GM12878 (cell line): ENCODE results near the gene CNKSR3. TPM values are rescaled to one million over a fixed set of nuclear protein-coding genes. Genes with fewer than 3 reads are reported as not detected.

ENCODE experiments used
- ATAC-seq: fragments of 200-7000 bp; cut with Tn5 transposase; 3 replicates; pipeline ENCODE4 v1.9.1; 2020; ENCODE audit warnings: mild to moderate bottlenecking, moderate library complexity
- BruUV-seq: library from RNA; stranded (reverse); fragments of 400-500 nt; replicated peaks from 2 replicates; lab custom pipeline; 2021; lab: Mats Ljungman, UMichigan
- CTCF ChIA-PET: fragments of 300-600 bp; sonication (Branson Sonifier 250); formaldehyde crosslinking; extraction: SDS; loops from one replicate; lab custom pipeline; 2021; ENCODE audit warnings: inconsistent platforms; lab: Yijun Ruan, JAX
- POLR2A ChIA-PET: fragments of 350-600 bp; formaldehyde crosslinking; extraction: SDS; loops from one replicate; lab custom pipeline; 2021; ENCODE audit warnings: inconsistent platforms; lab: Charles Lee
- RAD21 ChIA-PET: fragments of 300-600 bp; sonication (Branson Sonifier 250); formaldehyde crosslinking; loops from one replicate; lab custom pipeline; 2023; ENCODE audit warnings: antibody characterized with exemption; ENCODE audit not compliant: unreplicated experiment; lab: Charles Lee
- SMC1A ChIA-PET: fragments of 300-600 bp; sonication (Branson Sonifier 250); formaldehyde crosslinking; loops from one replicate; lab custom pipeline; 2023; ENCODE audit not compliant: unreplicated experiment, uncharacterized antibody; lab: Charles Lee
- DNase-seq: peaks from one replicate; pipeline ENCODE4 v3.0.0-alpha.2; 2011; ENCODE audit warnings: low read depth, low spot score
- FAIRE-seq: peaks from 3 replicates; lab custom pipeline; 2011; peaks lifted over from hg19 to GRCh38; lab: Jason Lieb, UNC
- H2AFZ ChIP-seq: 2 replicates; pipeline ENCODE4 v1.6.0; 2011; ENCODE audit warnings: low read depth, low read length, control low read depth; ENCODE audit not compliant: control insufficient read depth
- H3K27ac ChIP-seq: 2 replicates; pipeline ENCODE4 v1.5.1; 2011; ENCODE audit warnings: control low read depth; ENCODE audit not compliant: control insufficient read depth, insufficient read depth
- H3K27me3 ChIP-seq, 2 experiments: replicated peaks in 1 of 2; 2 replicates each; pipeline versions ENCODE4 v1.6.0 to v1.6.1; 2011; ENCODE audit warnings: low read length in 1 of 2; ENCODE audit not compliant: control insufficient read depth in 2 of 2, insufficient read depth in 2 of 2
- H3K36me3 ChIP-seq, 2 experiments: 2 replicates each; pipeline ENCODE4 v1.5.1; 2011; ENCODE audit warnings: low read length in 1 of 2; ENCODE audit not compliant: control insufficient read depth in 2 of 2, insufficient read depth in 2 of 2
- H3K4me1 ChIP-seq: 2 replicates; pipeline ENCODE4 v1.6.1; 2011; ENCODE audit warnings: mild to moderate bottlenecking, low read length, moderate library complexity, mixed read lengths; ENCODE audit not compliant: control insufficient read depth, insufficient read depth
- H3K4me2 ChIP-seq: 2 replicates; pipeline ENCODE4 v1.6.0; 2011; ENCODE audit warnings: control low read depth; ENCODE audit not compliant: control insufficient read depth, insufficient read depth
- H3K4me3 ChIP-seq: fragments of 200-600 bp; sonication (generic); 2 replicates; pipeline ENCODE4 v1.5.1; 2016
- H3K79me2 ChIP-seq: 2 replicates; pipeline ENCODE4 v1.6.0; 2011; ENCODE audit warnings: low read length; ENCODE audit not compliant: control insufficient read depth, insufficient read depth
- H3K9ac ChIP-seq: 2 replicates; pipeline ENCODE4 v1.8.0; 2011; ENCODE audit warnings: low read length, control low read depth, mixed read lengths; ENCODE audit not compliant: control insufficient read depth, insufficient read depth
- H3K9me3 ChIP-seq: replicated peaks from 3 replicates; pipeline ENCODE4 v1.5.1; 2011; ENCODE audit warnings: mild to moderate bottlenecking, low read length; ENCODE audit not compliant: control insufficient read depth, insufficient read depth
- H4K20me1 ChIP-seq: 2 replicates; pipeline ENCODE4 v1.6.0; 2011; ENCODE audit not compliant: control insufficient read depth, insufficient read depth
- BACH1 ChIP-seq: fragments of 450-650 bp; IDR thresholded peaks from 2 replicates; pipeline ENCODE4 v1.6.1; 2017; ENCODE audit warnings: mild to moderate bottlenecking, borderline replicate concordance
- KLF5 ChIP-seq: fragments of 450-650 bp; IDR thresholded peaks from 2 replicates; pipeline ENCODE4 v1.6.1; 2014; ENCODE audit warnings: mild to moderate bottlenecking; ENCODE audit not compliant: partially characterized antibody
- NR2F1 ChIP-seq: fragments of 450-650 bp; conservative IDR thresholded peaks from 2 replicates; pipeline ENCODE4 v1.6.1; 2017; ENCODE audit warnings: mild to moderate bottlenecking
- ZBTB40 ChIP-seq: fragments of 450-650 bp; IDR thresholded peaks from 2 replicates; pipeline ENCODE4 v1.6.1; 2016; ENCODE audit warnings: mild to moderate bottlenecking, moderate library complexity, borderline replicate concordance
- WGBS: methylation state at CpG from one replicate; pipeline ENCODE4 v1.1.6; 2016; ENCODE audit warnings: low lambda C conversion rate; ENCODE audit not compliant: insufficient replicate concordance, insufficient coverage; ENCODE audit errors: missing lambda C conversion rate; 5-methylcytosine and 5-hydroxymethylcytosine counted together
- in situ Hi-C: fragments of 300-500 bp; cut with MboI; formaldehyde crosslinking; loops from 9 replicates; pipeline ENCODE4 v1.14.3; 2018; ENCODE audit warnings: mixed read lengths
- intact Hi-C: fragments of 100-400 bp; cut with micrococcal nuclease; formaldehyde crosslinking; loops from one replicate; pipeline ENCODE4 v1.14.2; 2022; ENCODE audit not compliant: unreplicated experiment
- polyA plus RNA-seq, 11 experiments: library from polyadenylated mRNA; depleted of rRNA in 4 of 11; unstranded in 6 of 11; stranded (reverse) in 5 of 11; fragments of >200 nt; fragmentation: Nextera tagmentation in 4 of 11; fragmentation: Illumina TruSeq in 1 of 11; extraction: Ambion mirVana in 4 of 11; extraction: Trizol in 1 of 11; gene quantifications; 1 replicate in 1 of 11; 2 replicates in 10 of 11; pipeline versions ENCODE4 v1.2.1 to v1.2.3, GENCODE V29; 2011 to 2016; ENCODE audit warnings: inconsistent platforms in 2 of 11, missing spikeins in 2 of 11, low read depth in 1 of 11
- total RNA-seq, 4 experiments: library from RNA; depleted of rRNA in 3 of 4; stranded (reverse); fragments of >200 nt in 3 of 4; fragmentation: Illumina TruSeq in 1 of 4; extraction: Trizol in 1 of 4; gene quantifications; 2 replicates each; pipeline versions ENCODE4 v1.2.1 to v1.2.3, GENCODE V29; 2013 to 2021
- TF ChIP-seq, protein P1 (sequence below): fragments of 450-650 bp; IDR thresholded peaks from 2 replicates; pipeline ENCODE4 v1.6.1; 2017; ENCODE audit warnings: low read depth, mild to moderate bottlenecking, moderate library complexity

The CNKSR3 gene
- total and polyA plus RNA-seq, 10 of the 15 experiments (the other 5 are each of a cell fraction or from before 2014, with no cell fraction given), result under 0.01 to 0.48 (median 0.12) TPM; not detected in 2

- in situ Hi-C loops, result no loop called here
- BruUV-seq, result no TSS peak
- ChIA-PET CTCF (no interaction called here), SMC1A (no interaction called here), POLR2A (no interaction called here), RAD21 (no interaction called here)
- Histone ChIP-seq H4K20me1 (no peaks in the 10 kb centered on the region), H3K9ac (no peak overlapping the region), H3K4me2 (no peak overlapping the region), H3K4me1 (no peaks in the 10 kb centered on the region), H3K9me3 (no peaks in the 10 kb centered on the region), H3K36me3 (no peaks in the 10 kb centered on the region), H3K79me2 (no peaks in the 10 kb centered on the region), H2AFZ (no peak overlapping the region), H3K27ac (no peak overlapping the region), H3K4me3 (no peak overlapping the region), H3K27me3 (peaks cover 0 to 2% of the 10 kb centered on the region in 2 experiments; a peak in 1 of 4 replicates)
- no peak for TF ChIP-seq NR2F1
- no peak for TF ChIP-seq ZBTB40
- no peak for TF ChIP-seq BACH1
- TF ChIP-seq, protein P1, sequence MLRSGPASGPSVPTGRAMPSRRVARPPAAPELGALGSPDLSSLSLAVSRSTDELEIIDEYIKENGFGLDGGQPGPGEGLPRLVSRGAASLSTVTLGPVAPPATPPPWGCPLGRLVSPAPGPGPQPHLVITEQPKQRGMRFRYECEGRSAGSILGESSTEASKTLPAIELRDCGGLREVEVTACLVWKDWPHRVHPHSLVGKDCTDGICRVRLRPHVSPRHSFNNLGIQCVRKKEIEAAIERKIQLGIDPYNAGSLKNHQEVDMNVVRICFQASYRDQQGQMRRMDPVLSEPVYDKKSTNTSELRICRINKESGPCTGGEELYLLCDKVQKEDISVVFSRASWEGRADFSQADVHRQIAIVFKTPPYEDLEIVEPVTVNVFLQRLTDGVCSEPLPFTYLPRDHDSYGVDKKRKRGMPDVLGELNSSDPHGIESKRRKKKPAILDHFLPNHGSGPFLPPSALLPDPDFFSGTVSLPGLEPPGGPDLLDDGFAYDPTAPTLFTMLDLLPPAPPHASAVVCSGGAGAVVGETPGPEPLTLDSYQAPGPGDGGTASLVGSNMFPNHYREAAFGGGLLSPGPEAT, result no peak
- no peak for TF ChIP-seq KLF5
- intact Hi-C loops, result no loop called here
- FAIRE-seq (no peak), DNase-seq (no peak), ATAC-seq (no peak)
- 53% methylated on average over 9 of the region's 9 CpGs for WGBS
Observed at GRCh38 chr6:154397491-154398195, 112.8 kb downstream of the CNKSR3 start.
